Islet precursor cell (in vitro differentiated cells): ENCODE data around the gene SCAPER.
"Not testable (repeated sequence)": the region's sequence is repeated elsewhere in the genome, so short reads cannot be mapped to it uniquely, and the experiment has no call there.

Experiments used
- DNase-seq: peaks from one replicate; pipeline ENCODE4 v3.0.0-alpha.2; 2018

SCAPER gene

DNA sequence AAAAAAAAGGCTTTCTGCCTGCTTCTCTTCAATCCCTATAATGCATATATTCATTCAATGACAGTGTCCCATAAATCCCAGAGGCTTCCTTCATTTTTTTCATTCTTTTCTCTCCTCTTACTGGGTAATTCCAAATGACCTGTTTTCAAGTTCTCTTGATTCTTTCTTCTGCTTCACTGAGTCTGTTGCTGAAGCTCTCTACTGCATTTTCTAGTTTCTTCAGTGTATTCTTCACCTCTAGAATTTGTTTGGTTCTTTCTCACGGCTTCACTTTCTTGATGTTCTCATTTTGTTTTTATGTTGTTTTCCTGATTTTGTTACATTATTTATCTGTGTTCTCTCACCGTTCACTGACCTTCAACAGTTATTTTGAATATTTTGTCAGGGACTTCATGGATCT is 141.6 kb downstream of the SCAPER start:
- no peak for DNase-seq

DNA sequence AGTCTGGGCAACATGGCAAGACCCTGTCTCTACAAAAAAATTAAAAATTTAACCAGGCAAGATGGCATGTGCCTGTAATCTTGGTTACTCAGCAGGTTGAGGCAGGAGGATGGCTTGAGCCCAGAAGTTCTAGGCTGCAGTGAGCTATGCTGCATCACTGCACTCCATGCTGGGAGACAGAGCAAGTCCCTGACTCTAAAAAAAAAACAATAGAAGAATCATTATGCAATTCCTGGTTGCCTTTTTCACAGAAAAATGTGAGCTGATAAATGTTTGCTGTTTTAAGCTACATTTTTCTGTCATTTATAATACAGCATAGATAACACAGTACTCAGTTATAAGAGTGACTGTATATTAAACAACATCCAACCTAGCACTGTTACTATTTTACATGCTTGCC is 148.8 kb downstream of the SCAPER start:
- DNase-seq: no peak

DNA sequence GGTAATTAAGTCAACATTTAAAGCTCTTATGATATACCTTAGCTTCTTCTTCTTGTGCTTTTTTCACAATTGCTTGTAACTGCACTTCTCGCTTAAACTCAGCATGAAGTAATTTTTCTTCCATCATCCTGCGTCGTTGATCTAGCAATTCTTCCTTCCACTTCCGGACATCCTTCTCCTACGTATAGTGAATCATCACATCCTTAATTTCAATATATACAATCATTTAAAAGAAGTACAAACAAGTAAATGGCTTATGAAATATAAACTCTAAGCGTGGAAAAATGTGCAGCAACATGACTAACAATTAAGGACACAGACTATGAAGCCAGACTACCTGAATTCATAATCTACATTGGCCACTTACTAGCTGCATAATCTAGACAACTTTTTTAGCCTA is 151.4 kb downstream of the SCAPER start:
- no peak for DNase-seq

DNA sequence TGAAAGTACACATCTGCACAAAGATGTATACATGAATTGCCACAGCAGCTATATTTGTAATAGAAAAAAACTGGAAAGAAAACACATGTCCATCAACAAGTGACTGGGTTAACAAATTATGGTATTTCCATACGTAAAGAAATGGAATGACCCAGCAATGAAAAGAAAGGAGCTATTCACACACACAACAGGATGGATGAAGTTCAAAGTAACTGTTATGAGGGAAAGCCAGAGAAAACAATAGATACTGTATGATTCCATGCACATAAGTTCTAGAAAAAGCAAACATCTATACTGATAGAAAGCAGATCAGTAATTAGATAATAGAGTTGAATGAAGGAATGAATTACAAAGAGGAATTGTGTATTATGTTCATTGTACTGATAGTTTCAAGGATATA is 152.0 kb downstream of the SCAPER start:
- no peak for DNase-seq

DNA sequence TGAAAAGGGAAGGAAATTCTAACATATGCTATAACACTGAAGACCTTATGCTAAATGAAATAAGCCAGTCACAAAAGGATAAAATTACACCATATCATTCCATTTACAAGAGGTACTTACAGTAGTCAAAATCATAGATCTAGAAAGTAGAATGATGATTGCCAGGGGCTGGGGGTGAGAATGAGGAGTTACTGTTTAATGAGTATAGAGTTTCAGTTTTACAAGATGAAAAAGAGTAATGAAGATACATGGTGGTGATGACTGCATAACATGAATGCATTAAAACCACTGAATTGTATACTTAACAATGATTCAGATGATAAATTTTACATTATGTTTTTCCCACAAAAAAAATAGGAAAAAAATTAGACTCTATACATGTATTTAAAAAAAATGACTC is 152.6 kb downstream of the SCAPER start:
- no peak for DNase-seq

DNA sequence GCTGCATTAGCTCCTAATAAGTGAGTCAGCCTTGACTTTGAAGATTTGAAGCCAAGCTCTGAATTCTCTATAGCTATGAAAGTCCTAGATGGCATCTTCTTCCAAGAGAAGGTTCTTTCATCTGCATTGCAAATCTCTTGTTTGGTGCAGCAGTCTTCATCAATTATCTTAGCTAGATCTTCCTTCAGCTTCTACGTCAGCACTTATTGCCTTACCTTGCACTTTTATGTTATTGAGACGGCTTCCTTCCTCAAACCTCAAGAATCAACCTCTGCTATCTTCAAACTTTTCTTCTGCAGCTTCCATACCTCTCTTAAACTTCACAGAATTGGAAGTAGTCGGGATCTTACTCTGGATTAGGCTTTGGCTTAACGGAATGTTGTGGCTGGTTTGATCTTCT is 167.6 kb downstream of the SCAPER start:
- no peak for DNase-seq

DNA sequence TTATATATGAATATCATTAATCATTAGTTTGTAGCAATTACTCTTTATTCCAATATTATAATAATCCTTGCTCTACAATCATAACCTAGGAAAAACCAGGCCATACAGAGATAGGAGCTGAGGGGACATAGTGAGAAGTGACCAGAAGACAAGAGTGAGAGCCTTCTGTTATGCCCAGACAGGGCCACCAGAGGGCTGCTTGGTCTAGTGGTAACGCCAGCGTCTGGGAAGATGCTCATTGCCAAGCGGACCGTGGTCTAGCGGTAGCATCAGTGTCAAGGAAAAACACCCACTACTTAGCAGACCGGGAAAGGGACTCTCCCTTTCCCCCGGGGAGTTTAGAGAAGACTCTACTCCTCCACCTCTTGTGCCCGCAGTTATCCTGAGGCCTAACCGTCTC is 172.8 kb downstream of the SCAPER start:
- DNase-seq: not testable (repeated sequence)

DNA sequence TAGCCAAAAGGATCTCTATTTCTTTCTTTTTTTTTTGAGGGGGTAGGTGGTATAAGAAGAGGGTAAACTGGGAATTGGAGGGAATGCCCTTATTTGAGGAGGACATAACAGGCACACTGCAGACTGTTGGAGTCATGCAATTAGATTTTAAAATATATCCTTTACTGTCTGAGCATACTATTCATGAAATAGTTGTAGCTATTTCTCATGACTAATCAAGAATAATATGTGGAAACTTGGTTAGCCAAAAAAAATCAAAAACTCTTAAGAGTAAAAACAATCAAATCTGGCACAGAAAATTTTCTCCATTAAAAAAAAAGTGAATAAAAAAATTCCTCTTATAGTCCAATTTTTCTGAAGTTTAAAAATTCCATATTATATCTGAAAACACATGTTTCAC is 174.9 kb downstream of the SCAPER start:
- no peak for DNase-seq

DNA sequence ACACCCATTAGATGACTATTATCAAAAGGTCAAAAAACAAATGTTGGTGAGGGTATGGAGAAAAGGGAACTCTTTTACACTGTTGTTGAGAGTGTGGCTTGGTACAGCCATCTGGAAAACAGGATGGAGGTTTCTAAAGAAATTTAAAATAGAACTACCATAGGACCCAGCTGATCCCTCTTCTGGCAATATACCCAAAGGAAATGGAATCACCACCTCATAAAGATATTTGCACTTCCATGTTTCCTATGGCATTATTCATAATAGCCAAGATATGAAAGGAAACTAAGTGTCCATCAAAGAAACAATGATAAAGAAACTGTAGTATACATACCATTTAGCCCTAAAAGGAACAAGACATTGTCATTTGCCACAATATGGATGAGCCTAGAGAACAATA is 186.3 kb downstream of the SCAPER start:
- no peak for DNase-seq

DNA sequence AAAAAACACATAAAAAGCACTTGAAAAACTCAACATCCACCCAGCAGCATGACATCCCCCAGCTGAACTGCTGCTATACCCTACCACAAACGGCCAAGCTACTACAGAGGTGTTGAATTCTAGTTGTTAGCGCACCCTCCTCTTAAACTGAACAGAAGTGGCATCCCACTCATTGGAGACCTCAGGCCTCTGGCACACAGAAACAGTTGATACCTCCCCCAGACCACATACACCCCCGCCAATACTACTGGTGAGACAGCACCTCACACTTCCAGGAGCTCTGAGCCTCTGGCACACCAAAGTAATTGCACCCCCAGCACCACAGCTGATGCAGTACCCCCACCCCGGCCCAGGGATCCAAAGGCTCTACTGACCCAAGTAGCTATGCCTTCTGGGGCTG is 190.2 kb downstream of the SCAPER start:
- no peak for DNase-seq

DNA sequence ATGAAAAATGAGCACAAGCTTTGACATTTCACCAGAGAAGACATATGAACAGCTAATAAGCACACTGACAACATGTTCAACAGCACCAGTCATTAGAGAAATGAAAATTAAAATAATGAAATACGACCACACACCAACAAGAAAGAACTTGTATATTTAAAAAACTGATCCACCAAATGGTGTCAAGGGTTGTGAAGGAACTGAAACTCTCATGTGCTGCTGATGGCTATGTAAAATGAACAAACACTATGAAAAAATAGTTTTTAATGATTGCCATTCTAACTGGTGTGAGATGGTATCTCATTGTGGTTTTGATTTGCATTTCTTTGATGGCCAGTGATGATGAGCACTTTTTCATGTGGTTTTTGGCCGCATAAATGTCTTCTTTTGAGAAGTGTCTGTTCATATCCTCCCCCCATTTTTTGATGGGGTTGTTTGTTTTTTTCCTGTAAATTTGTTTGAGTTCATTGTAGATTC is 193.8 kb downstream of the SCAPER start:
- DNase-seq: no peak

DNA sequence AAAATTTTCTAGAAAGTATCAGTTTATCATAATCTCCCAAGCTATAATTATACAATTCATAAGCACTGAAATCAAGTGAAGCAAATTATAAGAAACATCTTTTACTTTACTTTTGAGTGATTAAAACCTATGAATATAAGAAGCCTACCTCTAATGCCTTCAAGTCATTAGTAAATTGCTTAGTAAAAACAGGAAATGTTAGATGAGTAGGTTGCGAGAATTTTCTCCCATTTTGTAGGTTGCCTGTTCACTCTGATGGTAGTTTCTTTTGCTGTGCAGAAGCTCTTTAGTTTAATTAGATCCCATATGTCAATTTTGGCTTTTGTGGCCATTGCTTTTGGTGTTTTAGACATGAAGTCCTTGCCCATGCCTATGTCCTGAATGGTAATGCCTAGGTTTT is 201.1 kb downstream of the SCAPER start:
- not testable (repeated sequence) for DNase-seq

DNA sequence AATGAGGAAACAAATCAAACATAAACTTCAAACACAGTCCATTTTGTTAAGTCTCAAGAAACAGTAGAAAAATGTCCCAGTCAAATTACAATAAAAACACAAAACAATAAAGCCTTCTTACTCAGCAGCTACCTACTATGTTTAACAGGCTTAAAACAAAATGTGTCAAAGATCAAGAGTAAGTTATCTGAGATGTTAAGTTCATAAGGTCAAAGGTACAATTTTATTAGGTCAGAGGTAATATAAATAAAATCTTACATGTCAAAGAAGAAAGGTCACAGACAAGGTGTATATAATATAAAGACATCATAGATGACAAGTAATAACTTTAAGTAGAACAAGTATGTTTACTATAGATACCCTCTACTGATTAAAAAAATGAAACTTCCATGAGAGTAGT is 208.3 kb downstream of the SCAPER start:
- DNase-seq: no peak

DNA sequence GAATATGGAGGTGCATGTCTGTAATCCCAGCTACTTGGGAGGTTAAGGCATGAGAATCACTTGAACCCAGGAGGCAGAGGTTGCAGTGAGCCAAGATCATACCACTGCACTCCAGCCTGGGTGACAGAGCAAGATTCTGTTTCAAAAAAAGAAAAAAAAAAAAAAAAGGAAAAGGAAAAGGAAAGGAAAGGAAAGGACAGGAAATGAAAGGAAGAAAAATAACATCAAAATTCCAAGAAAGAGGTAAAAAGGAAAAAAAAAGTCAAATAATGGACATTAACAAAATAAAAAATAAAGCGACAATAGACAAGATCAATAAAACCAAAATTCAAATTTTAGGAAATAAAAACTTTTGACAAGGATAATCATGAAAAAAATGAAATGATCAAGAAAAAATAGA is 212.6 kb downstream of the SCAPER start:
- not testable (repeated sequence) for DNase-seq

DNA sequence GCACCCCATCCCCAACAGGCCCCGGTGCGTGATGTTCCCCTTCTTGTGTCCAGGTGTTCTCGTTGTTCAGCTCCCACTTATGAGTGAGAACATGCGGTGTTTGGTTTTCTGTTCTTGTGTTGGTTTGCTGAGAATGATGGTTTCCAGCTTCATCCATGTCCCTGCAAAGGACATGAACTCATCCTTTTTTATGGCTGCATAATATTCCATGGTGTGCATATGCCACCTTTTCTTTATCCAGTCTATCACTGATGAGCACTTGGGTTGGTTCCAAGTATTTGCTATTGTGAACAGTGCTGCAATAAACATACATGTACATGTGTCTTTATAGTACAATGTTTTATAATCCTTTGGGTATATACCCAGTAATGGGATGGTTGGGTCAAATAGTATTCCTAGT is 217.5 kb downstream of the SCAPER start:
- DNase-seq: not testable (repeated sequence)

DNA sequence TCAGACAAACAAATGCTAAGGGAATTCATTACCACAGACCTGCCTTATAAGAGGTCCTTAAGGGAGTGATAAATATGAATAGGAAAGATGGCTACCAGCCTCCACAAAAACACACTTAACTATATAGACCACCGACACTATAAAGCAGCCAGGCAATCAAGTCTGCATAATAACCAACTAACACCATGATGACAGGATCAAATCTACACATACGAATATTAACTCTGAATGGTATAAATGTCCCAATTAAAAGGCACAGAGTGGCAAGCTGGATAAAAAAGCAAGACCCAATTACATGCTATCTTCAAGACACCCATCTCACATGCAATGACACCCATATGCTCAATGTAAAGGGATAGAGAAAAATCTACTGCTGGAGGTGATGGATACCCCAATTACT is 221.1 kb downstream of the SCAPER start:
- DNase-seq: no peak

DNA sequence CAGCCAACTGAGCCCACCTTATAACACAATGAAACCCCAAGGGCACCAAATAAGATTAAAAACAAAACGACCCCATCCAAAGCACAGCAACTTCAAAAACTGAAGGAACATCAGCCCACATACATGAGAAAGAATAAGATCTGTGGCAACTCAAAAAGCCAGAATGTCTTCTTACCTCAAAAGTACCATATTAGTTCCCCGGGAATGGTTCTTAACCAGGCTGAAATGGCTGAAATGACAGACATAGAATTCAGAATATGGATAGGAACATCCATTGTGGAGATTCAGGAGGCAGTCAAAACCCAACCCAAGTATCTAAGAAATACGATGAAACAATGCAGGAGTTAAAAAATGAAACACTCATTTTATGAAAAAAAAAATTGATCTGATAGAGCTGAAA is 222.3 kb downstream of the SCAPER start:
- no peak for DNase-seq

DNA sequence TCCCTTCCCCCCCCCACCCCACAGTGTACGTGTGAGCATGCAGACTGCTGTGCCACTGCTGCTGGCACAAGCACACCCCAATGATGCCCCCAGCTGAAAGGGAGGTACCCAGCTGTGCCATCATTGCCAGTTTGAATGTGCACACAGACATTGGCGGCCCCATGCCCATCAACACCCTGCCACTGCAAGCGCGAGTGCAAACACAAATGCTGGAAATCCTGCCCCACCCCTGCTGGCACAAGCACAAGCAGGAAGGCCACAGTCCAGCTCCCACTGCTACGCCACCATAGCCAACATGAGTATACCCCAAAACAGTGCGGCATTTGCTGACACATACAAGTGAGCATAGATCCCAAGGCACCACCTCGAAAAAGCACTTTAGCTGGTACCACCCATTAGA is 222.9 kb downstream of the SCAPER start:
- no peak for DNase-seq

DNA sequence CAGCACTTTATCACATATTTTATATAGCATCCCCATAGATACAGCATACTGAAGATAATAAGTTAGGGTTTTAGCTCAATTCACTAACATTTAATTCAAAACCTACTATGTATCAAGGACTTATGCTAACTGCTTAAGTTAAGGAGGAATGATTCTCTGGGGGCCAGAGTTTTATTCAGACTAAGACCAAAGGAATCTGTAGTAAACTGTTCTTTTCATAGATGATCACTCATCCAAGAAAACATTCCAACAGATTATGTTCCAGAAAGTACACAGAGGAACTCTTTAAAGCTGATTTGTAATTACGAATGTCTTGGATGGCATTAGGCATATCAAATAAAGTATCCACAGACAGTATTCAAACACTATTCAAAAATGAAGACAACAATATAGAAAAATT is 226.4 kb downstream of the SCAPER start:
- DNase-seq: no peak

DNA sequence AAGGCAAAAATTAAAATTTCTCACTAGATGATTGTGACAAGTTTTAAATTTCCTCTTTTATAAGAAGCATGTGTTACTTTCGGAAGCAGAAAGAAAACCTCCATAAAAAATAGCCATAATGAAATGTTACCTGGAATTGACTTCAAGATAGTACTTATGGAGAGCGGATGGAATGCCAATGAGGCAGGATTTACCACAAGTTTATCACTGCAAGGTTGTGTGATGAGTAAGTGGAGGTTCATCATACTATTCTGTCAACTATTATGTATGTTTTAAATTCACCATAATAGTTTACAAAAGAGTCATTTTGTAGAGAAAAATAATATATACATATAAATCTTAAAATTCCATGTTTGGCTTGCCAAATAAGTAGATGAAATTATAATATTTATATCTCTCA is 230.3 kb downstream of the SCAPER start:
- DNase-seq: no peak

DNA sequence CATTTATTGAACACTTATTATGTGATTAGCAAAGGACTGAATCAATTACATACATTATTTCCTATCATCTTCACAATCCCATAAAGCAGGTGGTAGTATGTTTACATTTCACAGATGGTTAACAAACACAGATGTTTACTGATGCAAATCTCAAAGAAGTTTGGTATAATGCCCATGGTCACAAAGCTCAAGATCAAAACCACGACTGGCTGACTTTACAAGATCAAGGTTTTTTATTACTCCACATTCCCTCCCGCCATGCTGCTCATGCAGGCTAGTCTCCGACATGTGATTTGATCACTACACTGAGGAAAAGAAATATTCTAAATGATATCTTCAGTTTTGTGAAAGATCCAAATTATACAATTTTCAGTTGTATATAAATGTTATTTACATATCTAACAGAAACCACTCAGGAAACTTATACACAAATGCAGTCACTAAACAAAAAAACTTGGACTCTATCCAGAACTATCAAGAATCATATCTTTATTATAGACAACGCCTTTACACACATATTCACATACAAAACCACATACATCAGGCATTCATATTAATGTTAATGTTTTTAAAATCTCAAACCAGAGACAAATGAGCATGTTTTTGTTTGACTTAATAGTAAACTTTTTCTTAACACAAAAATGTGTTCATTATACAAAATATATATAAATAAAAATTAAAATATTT is 235.5 kb downstream of the SCAPER start:
- no peak for DNase-seq

DNA sequence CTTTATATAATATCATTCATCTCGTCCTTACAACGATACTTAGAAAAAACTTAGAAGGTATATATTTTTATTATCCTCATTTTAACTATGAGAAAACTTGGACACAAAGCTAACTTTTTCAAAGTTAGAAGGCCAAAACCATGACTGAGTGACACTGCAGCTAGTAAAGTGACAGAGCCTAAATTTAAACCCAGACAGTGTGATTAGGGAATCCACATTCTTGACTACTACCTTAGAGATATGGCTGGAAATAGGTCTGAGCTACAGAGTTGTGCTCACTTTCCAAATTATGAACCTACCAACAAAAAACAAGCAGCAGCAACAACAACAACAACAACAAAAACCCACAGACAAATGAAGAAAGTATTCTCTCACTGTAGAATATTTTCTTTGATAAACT is 236.2 kb downstream of the SCAPER start:
- no peak for DNase-seq

DNA sequence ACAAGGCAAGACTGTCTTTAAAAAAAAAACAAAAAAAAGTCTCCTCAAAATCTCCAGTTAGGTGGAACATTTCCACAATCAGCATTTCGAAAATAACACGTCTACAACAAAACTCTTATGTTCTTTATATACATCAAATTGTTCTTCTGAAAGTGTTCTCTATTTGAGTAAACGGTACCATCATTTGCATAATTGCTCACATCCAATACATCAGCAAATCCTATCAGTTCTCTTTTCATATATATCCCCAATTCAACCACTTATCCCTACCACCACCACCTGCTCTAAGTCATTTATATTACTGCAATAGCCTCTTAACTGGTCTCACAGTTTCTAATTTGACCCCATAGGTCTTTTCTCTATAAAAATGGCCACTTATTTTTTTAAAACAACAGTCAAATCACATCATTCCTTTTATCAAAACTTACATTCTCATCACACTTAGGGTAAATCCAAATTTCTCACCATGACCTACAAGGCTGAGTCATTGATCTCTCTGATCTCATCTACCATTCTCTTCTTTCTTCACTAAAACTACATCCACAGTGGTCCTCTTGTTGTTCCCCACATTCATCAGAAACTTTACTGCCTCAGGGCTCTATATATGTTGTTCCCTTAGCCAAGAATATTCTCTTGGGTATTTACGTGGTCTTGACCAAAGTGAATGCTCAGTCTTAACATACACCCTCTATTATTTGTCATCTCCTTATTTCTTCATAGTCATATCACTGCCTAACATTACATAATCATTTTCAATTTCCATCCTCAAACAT is 237.0 kb downstream of the SCAPER start:
- DNase-seq: no peak

DNA sequence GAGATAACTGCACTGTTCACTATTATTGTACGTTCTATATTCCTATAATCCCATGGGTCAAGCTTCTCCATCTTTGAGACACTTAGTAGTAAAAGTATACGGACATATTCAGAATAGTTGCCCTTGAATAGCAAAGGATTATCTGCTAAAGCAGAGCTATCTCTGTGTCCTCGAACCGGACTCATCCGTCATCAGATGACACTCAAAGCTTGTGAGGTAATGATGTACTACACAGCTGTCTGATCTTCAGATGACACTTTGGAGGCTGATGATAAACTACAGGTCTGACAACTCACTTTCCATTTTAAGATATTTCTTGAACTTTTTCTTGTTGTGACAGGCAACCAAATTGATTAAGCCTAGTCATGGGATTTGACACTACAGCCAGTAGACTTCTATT is 240.2 kb downstream of the SCAPER start:
- no peak for DNase-seq

DNA sequence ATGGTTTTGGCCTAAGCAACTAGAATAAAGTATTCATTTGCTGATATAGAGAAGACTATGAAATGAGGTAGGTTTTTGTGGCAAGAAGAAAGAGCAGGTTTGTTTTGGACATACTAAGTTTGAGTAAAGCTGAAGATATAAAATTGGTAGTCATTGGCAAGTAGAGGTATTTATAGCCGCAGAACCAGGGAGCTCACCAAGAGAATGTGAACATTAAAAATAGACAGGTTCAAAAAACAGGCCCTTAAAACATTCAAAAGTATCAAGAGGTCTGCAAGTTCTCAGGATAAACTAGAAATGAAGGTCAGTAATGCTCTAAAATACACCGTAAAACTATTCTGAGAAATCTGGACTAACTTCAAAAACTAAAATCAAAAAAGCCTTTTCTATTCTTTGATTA is 240.7 kb downstream of the SCAPER start:
- DNase-seq: no peak
